ENCODE measurements around the gene CCT7.

CCT7 gene

DNA sequence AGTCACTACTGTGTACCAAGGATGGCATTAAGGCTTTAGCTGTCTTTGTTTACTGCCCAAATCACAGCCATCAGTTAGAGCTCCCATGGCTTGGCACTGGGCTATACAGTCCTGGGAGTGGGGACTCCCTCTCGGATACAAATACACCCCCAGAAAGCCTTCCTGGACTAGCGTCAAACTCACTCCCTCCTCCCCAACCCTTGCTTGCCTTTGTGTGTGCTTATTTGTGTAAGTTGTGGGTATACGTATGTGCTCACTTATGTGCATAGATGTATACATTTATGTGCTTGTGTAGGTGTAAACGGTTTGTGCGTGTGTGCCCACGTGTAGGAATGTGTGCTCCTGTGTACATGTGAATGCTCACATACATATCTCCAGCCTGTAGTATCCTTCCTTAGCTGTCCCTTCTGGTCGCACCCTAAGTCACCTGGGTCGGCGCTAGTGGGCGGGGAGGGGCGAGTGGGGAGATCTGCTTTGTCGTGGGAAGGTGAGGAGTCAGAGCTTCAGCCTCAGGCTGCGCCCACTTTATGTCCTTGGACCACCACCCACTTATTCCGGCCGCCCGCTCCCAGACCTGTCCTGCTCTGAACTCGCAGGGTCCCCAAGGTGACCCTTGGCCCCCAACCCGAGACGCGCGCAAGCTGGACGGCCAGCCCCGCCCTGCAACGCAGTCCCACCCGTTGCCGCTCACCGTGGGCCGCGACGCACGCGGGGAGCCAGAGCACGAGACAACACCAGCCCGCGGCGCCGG lies 1.5 kb upstream of the CCT7 start:
- Histone ChIP-seq H3K4me2 (ENCODE audit: low read length) (peak overlapping the region; percentile 87), H3K27ac (no peak overlapping the region), H3K79me2 (peaks cover 12% of the 10 kb centered on the region), H3K27me3 (ENCODE audit: control insufficient read depth, insufficient read depth, low read length) (no peaks in the 10 kb centered on the region), H3K9ac (peak overlapping the region; percentile 40), H3K4me3 (ENCODE audit: low read depth, low read length) (peak overlapping the region; percentile 71), H3K9me3 (ENCODE audit: control insufficient read depth, low read length) (no peaks in the 10 kb centered on the region), H3K4me1 (peaks cover 7% of the 10 kb centered on the region), H2AFZ (peak overlapping the region; percentile 91), H3K36me3 (ENCODE audit: control insufficient read depth, insufficient read depth, low read length) (no peaks in the 10 kb centered on the region)
- TF ChIP-seq, protein P1, sequence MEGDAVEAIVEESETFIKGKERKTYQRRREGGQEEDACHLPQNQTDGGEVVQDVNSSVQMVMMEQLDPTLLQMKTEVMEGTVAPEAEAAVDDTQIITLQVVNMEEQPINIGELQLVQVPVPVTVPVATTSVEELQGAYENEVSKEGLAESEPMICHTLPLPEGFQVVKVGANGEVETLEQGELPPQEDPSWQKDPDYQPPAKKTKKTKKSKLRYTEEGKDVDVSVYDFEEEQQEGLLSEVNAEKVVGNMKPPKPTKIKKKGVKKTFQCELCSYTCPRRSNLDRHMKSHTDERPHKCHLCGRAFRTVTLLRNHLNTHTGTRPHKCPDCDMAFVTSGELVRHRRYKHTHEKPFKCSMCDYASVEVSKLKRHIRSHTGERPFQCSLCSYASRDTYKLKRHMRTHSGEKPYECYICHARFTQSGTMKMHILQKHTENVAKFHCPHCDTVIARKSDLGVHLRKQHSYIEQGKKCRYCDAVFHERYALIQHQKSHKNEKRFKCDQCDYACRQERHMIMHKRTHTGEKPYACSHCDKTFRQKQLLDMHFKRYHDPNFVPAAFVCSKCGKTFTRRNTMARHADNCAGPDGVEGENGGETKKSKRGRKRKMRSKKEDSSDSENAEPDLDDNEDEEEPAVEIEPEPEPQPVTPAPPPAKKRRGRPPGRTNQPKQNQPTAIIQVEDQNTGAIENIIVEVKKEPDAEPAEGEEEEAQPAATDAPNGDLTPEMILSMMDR (IDR thresholded peaks at IDR 0.05): no peak

DNA sequence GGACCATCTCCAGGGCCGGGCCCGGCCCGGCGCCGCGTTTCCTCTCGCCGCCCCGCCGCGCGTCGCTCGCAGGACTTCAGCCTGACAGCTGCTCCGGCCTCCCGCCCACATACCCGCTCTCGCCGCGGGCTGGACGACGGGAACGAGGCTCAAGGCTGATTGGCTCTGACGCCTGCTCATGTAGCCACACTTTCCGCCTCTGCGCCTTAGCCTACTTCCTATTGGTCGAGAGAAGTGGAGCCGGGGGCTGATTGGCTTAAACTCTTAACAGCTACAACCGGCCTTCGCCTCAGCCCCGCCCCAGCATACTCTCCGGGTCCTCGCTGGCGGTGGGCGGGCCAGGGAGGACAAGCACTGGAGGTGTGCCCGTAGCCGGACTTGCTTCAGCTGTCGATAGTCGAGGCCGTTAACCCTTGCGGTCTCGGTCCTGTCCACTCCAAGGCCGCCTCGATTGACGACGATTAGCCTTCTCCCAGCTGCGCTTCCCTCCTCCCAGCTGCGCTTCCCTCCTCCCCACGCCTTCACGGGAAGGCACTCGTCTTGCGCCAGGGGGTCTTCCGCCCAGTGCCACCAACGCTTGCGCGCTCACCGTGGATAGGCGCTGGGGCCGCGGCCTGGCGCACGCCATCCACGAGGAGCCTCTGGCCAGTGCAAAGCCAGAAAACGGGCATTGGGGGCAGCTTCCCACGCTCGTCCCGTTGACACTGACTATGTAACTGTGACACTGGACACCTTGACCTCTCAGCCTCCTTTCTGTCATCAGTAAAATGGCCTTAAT lies 765 bp upstream of the CCT7 start, which contains the start of gene PRADC1:
Gene PRADC1, minus strand, starts transcription at position 86 of the 778 bp plus-strand sequence. Its CDS starts 79 bp downstream, at position 7.
- Histone ChIP-seq H3K4me3 (ENCODE audit: low read depth, low read length) (peak within 1 kb of the TSS; percentile 71), H3K36me3 (ENCODE audit: control insufficient read depth, insufficient read depth, low read length) (no peaks in the 10 kb centered on the region), H3K27ac (peak within 1 kb of the TSS; percentile 95), H3K79me2 (peaks cover 14% of the 10 kb centered on the region), H3K4me2 (ENCODE audit: low read length) (peak within 1 kb of the TSS; percentile 99), H3K27me3 (ENCODE audit: control insufficient read depth, insufficient read depth, low read length) (no peaks in the 10 kb centered on the region), H3K9me3 (ENCODE audit: control insufficient read depth, low read length) (no peaks in the 10 kb centered on the region), H2AFZ (peak within 1 kb of the TSS; percentile 98), H3K9ac (peak within 1 kb of the TSS; percentile 88), H3K4me1 (peaks cover 7% of the 10 kb centered on the region)
- TF ChIP-seq, protein P1 (IDR thresholded peaks at IDR 0.05): no peak

DNA sequence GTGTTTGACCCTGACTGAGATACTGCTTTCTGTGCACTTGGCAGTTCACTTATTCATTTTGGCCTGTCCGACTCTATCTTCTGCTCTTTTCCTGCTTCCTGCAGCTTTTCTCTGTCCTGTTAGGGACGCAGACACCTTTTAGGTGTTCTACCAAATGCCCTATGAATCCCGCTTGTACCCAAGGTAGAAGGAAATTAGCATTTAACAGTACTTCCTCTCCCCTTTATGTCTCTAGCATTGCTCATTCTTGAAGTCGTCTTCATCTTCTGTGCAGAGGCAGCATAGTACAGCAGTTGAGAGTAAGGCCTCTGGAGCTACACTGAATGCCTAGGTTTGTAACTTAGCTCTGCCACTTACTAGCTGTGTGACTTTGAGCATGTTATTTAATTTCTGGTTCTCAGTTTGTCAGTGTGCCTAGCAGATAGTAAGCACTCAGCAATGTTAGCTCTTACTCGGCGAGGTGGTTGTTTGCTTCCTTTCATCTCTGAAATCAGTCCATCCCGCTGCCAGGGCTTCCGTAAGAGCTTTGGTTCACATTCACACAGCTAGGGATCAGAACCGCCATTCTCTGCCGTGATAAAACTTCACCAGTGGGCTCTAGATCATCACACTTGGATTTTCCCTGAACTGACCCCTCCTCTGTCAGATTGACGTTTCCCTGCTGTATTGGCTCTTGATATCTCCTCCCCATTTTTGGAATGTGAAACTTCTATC lies 1.4 kb downstream of the CCT7 start:
- peaks cover 7% of the 10 kb centered on the region for H3K4me1 ChIP-seq
- H3K27ac ChIP-seq: no peak overlapping the region
- H3K27me3 ChIP-seq (ENCODE audit: control insufficient read depth, insufficient read depth, low read length): no peaks in the 10 kb centered on the region
- H3K4me2 ChIP-seq (ENCODE audit: low read length): peak overlapping the region; percentile 99
- TF ChIP-seq, protein P1 (IDR thresholded peaks at IDR 0.05): no peak
- H2AFZ ChIP-seq: no peak overlapping the region
- no peaks in the 10 kb centered on the region for H3K36me3 ChIP-seq (ENCODE audit: control insufficient read depth, insufficient read depth, low read length)
- H3K79me2 ChIP-seq: peaks cover 16% of the 10 kb centered on the region
- H3K9me3 ChIP-seq (ENCODE audit: control insufficient read depth, low read length): no peaks in the 10 kb centered on the region
- no peak overlapping the region for H3K9ac ChIP-seq
- H3K4me3 ChIP-seq (ENCODE audit: low read depth, low read length): peak overlapping the region; percentile 71

DNA sequence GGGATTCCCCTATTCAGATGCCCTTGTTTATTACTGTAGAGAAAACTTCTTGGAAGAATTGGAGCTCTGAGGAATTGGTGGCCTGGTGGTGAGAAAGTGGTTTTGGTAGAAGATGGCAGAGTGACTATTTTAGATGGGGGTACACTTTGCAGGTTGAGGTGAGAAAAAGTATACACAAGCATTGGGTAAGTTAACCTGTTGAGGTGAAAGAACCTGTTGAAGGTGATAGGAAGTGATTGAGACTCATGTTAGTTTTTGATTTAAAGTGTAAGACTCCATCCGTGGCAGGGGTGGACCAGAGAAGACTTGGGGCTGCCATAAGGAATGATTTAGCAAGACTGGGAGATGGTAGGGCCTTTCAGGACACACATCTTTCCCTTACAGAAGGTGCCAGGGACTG lies 3.1 kb downstream of the CCT7 start:
- peaks cover 7% of the 10 kb centered on the region for H3K4me1 ChIP-seq
- no peak overlapping the region for H2AFZ ChIP-seq
- no peaks in the 10 kb centered on the region for H3K9me3 ChIP-seq (ENCODE audit: control insufficient read depth, low read length)
- H3K79me2 ChIP-seq: peaks cover 16% of the 10 kb centered on the region
- H3K4me2 ChIP-seq (ENCODE audit: low read length): no peak overlapping the region
- H3K9ac ChIP-seq: no peak overlapping the region
- H3K27ac ChIP-seq: no peak overlapping the region
- H3K27me3 ChIP-seq (ENCODE audit: control insufficient read depth, insufficient read depth, low read length): no peaks in the 10 kb centered on the region
- TF ChIP-seq, protein P1 (IDR thresholded peaks at IDR 0.05): no peak
- no peak overlapping the region for H3K4me3 ChIP-seq (ENCODE audit: low read depth, low read length)
- H3K36me3 ChIP-seq (ENCODE audit: control insufficient read depth, insufficient read depth, low read length): no peaks in the 10 kb centered on the region

Measured in parathyroid adenoma (tissue), 2 donors.